Measurements from ENCODE around the gene KRTAP4-6. TPM values are rescaled to one million over a fixed set of nuclear protein-coding genes. Genes with fewer than 3 reads are reported as not detected.
"Not testable (repeated sequence)": the region's sequence is repeated elsewhere in the genome, so short reads cannot be mapped to it uniquely, and the experiment has no call there.

KRTAP4-6 gene
- total RNA-seq, 1 experiment from 2014 or later: not detected

GRCh38 chr17:41125064-41125463, 15.3 kb downstream of the KRTAP4-6 start:
- H3K36me3 ChIP-seq: no peaks in the 10 kb centered on the region
- H3K4me1 ChIP-seq: no peaks in the 10 kb centered on the region

DNA sequence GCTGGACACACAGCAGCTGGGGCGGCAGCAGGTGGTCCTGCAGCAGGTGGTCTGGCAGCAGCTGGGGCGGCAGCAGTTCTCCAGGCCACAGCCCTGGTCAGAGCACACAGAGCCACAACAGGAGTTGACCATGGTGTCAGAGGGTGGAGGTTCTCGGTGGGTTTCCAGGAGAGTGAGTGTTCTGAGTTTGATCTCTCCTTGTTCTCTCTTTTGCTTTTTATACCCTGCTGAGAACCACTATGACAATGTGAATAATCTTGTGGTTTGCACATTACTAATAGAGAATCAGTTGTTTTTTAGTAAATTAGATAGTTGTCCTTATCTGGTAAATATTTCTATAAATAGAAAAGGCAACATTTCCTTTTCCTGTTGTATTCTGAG, 16.4 kb downstream of the KRTAP4-6 start, which contains the start of gene KRTAP4-12:
Gene KRTAP4-12, minus strand, starts transcription at position 192 of the 381 bp plus-strand sequence. Its CDS starts 60 bp downstream, at position 132.
- not testable (repeated sequence) for H3K4me1 ChIP-seq; DNase-seq; H3K4me3 ChIP-seq; H3K9me3 ChIP-seq (replicated peaks); H3K36me3 ChIP-seq; H3K27me3 ChIP-seq
- peak within 1 kb of the TSS; percentile 20; the same call in 1 of the 2 replicates for H3K27ac ChIP-seq

More at GRCh38 chr17:41125064-41125463, 15.3 kb downstream of the KRTAP4-6 start:
- H3K27ac ChIP-seq: no peak overlapping the region
- H3K9me3 ChIP-seq (replicated peaks): peaks cover 4% of the 10 kb centered on the region
- no peak for DNase-seq
- no peaks in the 10 kb centered on the region for H3K27me3 ChIP-seq
- no peak overlapping the region for H3K4me3 ChIP-seq

DNA sequence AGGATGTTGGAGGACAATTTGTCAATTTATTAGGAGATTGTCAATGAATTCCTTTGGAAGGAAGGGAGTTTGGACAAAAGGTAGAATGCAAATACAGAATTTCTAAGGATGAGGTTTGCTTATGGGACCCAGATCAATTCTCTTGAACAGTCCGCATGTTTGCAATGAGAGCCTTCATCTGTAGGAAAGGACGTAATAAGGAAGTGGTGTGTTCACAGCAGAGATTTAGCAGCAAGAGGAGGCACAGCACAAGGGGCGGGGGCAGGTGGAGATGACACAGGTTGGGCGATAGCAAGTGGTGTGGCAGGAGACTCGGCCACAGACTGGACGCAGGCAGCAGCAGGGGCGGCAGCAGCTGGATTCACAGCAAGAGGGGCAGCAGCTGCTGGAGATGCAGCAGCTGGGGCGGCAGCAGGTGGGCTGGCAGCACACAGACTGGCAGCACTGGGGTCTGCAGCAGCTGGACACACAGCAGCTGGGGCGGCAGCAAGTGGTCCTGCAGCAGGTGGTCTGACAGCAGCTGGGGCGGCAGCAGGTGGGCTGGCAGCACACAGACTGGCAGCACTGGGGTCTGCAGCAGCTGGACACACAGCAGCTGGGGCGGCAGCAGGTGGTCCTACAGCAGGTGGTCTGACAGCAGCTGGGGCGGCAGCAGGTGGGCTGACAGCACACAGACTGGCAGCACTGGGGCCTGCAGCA, 16.9 kb downstream of the KRTAP4-6 start:
- not testable (repeated sequence) for H3K27me3 ChIP-seq; H3K4me3 ChIP-seq; H3K9me3 ChIP-seq (replicated peaks); H3K36me3 ChIP-seq; H3K4me1 ChIP-seq
- H3K27ac ChIP-seq: peak overlapping the region; percentile 20; the same call in 1 of the 2 replicates
- DNase-seq: peak; percentile 47 to 49

GRCh38 chr17:41121742-41122141, 18.6 kb downstream of the KRTAP4-6 start:
- no peak overlapping the region for H3K4me3 ChIP-seq
- no peaks in the 10 kb centered on the region for H3K36me3 ChIP-seq
- H3K4me1 ChIP-seq: no peaks in the 10 kb centered on the region
- peaks cover 4% of the 10 kb centered on the region for H3K9me3 ChIP-seq (replicated peaks)
- no peaks in the 10 kb centered on the region for H3K27me3 ChIP-seq
- no peak overlapping the region for H3K27ac ChIP-seq
- no peak for DNase-seq

DNA sequence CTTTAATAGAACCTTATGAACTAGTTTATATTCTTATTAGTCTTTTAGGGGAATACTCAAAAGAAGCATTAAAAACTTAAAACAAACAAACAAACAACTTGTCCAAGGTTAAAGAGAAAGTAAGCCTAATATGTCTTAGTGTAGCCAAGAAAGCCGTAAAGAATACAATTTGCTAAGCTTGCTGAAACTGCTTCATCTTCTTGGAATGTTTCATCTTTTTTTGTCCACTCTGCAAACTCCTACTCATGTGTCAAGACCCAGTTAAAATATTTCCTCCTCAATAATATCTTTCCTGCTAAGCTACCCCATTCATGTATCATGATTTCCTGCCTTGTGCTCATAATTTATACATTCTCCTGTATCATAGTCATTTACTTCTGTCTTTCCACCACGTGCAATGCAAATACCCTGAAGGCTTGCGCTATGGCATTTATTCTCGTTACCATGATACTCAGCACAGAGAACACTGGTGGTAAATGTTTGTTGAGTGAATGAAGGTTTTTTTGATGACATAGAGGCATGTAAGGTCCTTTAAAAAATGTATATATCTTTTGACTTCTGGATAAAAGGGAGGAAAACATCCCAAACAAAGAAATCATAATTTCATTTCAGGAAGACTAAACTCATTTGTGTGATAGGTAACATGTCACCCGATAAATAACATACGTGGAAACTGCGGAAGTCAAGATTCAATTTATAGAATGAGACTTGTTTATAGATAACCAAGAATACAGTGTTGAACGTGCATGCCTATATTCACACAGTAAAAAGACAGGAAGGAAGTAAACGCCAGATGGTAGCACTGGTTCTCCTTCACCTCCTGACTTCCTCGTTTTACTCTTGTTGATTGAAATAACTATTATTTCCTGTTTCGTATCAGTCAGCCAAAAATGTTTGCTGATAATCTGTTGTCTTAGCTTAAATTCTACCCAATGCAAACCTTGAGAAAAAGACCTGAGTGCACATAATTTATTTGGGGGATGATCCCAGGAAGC, 20.4 kb downstream of the KRTAP4-6 start:
- not testable (repeated sequence) for H3K9me3 ChIP-seq (replicated peaks); H3K4me1 ChIP-seq; H3K27ac ChIP-seq; H3K4me3 ChIP-seq; DNase-seq; H3K36me3 ChIP-seq; H3K27me3 ChIP-seq

- Histone ChIP-seq H3K4me3 (no peak overlapping the region), H3K36me3 (no peaks in the 10 kb centered on the region), H3K27me3 (no peaks in the 10 kb centered on the region), H3K9me3 (replicated peaks) (peaks cover 4% of the 10 kb centered on the region), H3K4me1 (no peaks in the 10 kb centered on the region), H3K27ac (no peak overlapping the region)
- DNase-seq: no peak
These were observed 21.6 kb downstream of the KRTAP4-6 start for GRCh38 chr17:41118721-41119120.

- peak; percentile 42 to 50 for DNase-seq
- H3K36me3 ChIP-seq; H3K27me3 ChIP-seq; H3K27ac ChIP-seq; H3K9me3 ChIP-seq (replicated peaks); H3K4me1 ChIP-seq; H3K4me3 ChIP-seq: not testable (repeated sequence)
These were observed 22.4 kb downstream of the KRTAP4-6 start, which contains the start of gene KRTAP4-11 for GRCh38 chr17:41117846-41118386. KRTAP4-11 (minus strand) TSS chr17:41118373; CDS start chr17:41118315, 58 bp downstream.

GRCh38 chr17:41116297-41116696, 24.0 kb downstream of the KRTAP4-6 start:
- Histone ChIP-seq H3K4me3 (no peak overlapping the region), H3K9me3 (replicated peaks) (peaks cover 5% of the 10 kb centered on the region), H3K27me3 (no peaks in the 10 kb centered on the region), H3K4me1 (no peaks in the 10 kb centered on the region), H3K27ac (no peak overlapping the region), H3K36me3 (no peaks in the 10 kb centered on the region)
- DNase-seq: no peak

GRCh38 chr17:41111151-41111885, 29.0 kb downstream of the KRTAP4-6 start:
- Histone ChIP-seq H3K9me3 (replicated peaks) (peaks cover 15% of the 10 kb centered on the region), H3K27me3 (no peaks in the 10 kb centered on the region)

GRCh38 chr17:41108728-41109386, 31.5 kb downstream of the KRTAP4-6 start:
- not testable (repeated sequence) for DNase-seq, H3K27ac ChIP-seq, H3K27me3 ChIP-seq, H3K4me3 ChIP-seq, H3K4me1 ChIP-seq, H3K36me3 ChIP-seq
- peaks cover 17% of the 10 kb centered on the region for H3K9me3 ChIP-seq (replicated peaks)

More at GRCh38 chr17:41111151-41111885, 29.0 kb downstream of the KRTAP4-6 start:
- H3K36me3 ChIP-seq: no peaks in the 10 kb centered on the region
- H3K27ac ChIP-seq: no peak overlapping the region
- H3K4me3 ChIP-seq: no peak overlapping the region
- no peak for DNase-seq
- no peaks in the 10 kb centered on the region for H3K4me1 ChIP-seq

DNA sequence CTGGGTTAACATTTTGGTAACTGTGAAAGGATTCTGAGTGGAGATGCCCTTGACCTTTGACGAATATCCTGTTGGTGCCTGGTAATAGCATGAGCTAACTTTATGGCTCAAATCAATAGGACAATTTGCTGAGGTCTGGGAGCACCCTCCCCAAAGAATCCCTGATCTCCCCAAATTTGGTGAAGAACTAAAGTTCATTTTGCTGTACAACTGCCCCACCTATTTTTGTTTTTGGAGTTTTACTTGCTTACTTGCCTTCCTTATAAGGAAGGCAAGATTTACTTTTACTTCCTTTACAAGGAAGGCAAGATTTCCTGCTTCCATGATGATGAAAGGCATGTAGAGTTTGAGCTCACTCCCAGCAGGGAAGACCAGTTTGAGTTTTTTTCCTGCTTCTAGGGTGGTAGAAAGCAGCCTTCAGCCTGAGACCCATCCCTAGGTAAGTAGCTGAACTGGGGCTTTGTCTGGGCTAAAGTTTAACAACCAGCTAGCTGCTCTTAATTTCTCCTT, 32.3 kb downstream of the KRTAP4-6 start:
- no peak for DNase-seq

DNA sequence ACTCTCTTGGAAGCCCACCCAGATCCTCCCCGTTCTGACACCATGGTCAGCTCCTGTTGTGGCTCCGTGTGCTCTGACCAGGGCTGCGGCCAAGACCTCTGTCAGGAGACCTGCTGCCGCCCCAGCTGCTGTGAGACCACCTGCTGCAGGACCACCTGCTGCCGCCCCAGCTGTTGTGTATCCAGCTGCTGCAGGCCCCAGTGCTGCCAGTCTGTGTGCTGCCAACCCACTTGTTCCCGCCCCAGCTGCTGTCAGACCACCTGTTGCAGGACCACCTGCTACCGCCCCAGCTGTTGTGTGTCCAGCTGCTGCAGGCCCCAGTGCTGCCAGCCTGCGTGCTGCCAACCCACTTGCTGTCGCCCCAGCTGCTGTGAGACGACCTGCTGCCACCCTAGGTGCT, 35.0 kb downstream of the KRTAP4-6 start, which contains the start of gene KRTAP4-9:
Gene KRTAP4-9, plus strand, starts transcription at position 43 of the 400 bp plus-strand sequence. Its CDS starts 0 bp downstream, at position 43.
- H3K36me3 ChIP-seq; H3K4me1 ChIP-seq; H3K4me3 ChIP-seq; H3K27me3 ChIP-seq; H3K9me3 ChIP-seq (replicated peaks): not testable (repeated sequence)
- peak within 1 kb of the TSS; percentile 31; the same call in 1 of the 2 replicates for H3K27ac ChIP-seq
- peak; percentile 64 to 72 for DNase-seq

More for the DNA sequence above, 32.3 kb downstream of the KRTAP4-6 start:
- H3K9me3 ChIP-seq (replicated peaks): peaks cover 15% of the 10 kb centered on the region
- H3K4me3 ChIP-seq: no peak overlapping the region
- H3K4me1 ChIP-seq: no peaks in the 10 kb centered on the region
- H3K27me3 ChIP-seq: no peaks in the 10 kb centered on the region
- no peaks in the 10 kb centered on the region for H3K36me3 ChIP-seq
- H3K27ac ChIP-seq: no peak overlapping the region

- not testable (repeated sequence) for H3K4me3 ChIP-seq; H3K36me3 ChIP-seq; H3K27me3 ChIP-seq; H3K27ac ChIP-seq; H3K4me1 ChIP-seq; H3K9me3 ChIP-seq (replicated peaks); DNase-seq
These were observed 35.8 kb downstream of the KRTAP4-6 start for GRCh38 chr17:41104386-41105038.

All from SJCRH30 (cell line).